Neuronal stem cell (in vitro differentiated cells): ENCODE measurements around the gene PRSS8.

Experiments
- DNase-seq: peaks from one replicate; pipeline ENCODE4 v3.0.0-alpha.2; 2013; ENCODE audit warnings: low spot score
- H2AFZ ChIP-seq: one replicate; pipeline ENCODE4 v1.6.1; 2013; ENCODE audit warnings: mild to moderate bottlenecking, low read length, inconsistent platforms
- H2AK5ac ChIP-seq: 2 replicates; pipeline ENCODE4 v1.6.1; 2013; ENCODE audit warnings: low read depth, mild to moderate bottlenecking, inconsistent platforms, low read length, moderate library complexity, mixed read lengths
- H2BK120ac ChIP-seq: 2 replicates; pipeline ENCODE4 v1.6.1; 2013; ENCODE audit warnings: low read depth, mild to moderate bottlenecking, inconsistent platforms, low read length, moderate library complexity, mixed read lengths
- H2BK12ac ChIP-seq: one replicate; pipeline ENCODE4 v1.6.1; 2013; ENCODE audit warnings: low read length, inconsistent platforms
- H2BK15ac ChIP-seq: 2 replicates; pipeline ENCODE4 v1.6.1; 2013; ENCODE audit warnings: mild to moderate bottlenecking, low read length, inconsistent platforms, mixed read lengths
- H2BK5ac ChIP-seq: one replicate; pipeline ENCODE4 v1.6.1; 2013; ENCODE audit warnings: inconsistent platforms, mild to moderate bottlenecking, low read length, moderate library complexity
- H3K14ac ChIP-seq: one replicate; pipeline ENCODE4 v1.6.1; 2013; ENCODE audit warnings: low read length, inconsistent platforms
- H3K18ac ChIP-seq: 2 replicates; pipeline ENCODE4 v1.6.1; 2013; ENCODE audit warnings: low read length, inconsistent platforms
- H3K23ac ChIP-seq: 2 replicates; pipeline ENCODE4 v1.6.1; 2013; ENCODE audit warnings: low read depth, mild to moderate bottlenecking, mixed read lengths, low read length, inconsistent platforms; ENCODE audit not compliant: poor library complexity
- H3K27ac ChIP-seq: replicated peaks from 3 replicates; pipeline ENCODE4 v1.5.1; 2013; ENCODE audit warnings: low read length, inconsistent platforms
- H3K27me3 ChIP-seq, 3 experiments: 2 replicates each; pipeline ENCODE4 v1.6.1; 2013; ENCODE audit warnings: low read length in 3 of 3, mild to moderate bottlenecking in 2 of 3, inconsistent platforms in 1 of 3, low read depth in 1 of 3, mixed read lengths in 1 of 3, moderate library complexity in 1 of 3; ENCODE audit not compliant: control insufficient read depth in 3 of 3, insufficient read depth in 3 of 3
- H3K36me3 ChIP-seq, 2 donors: replicated peaks in 1 of 2; 2 replicates each; pipeline ENCODE4 v1.6.1; 2013; ENCODE audit warnings: low read length in 2 of 2; ENCODE audit not compliant: control insufficient read depth in 2 of 2, insufficient read depth in 2 of 2
- H3K4ac ChIP-seq: 2 replicates; pipeline ENCODE4 v1.6.1; 2013; ENCODE audit warnings: inconsistent platforms, mild to moderate bottlenecking, low read length, moderate library complexity
- H3K4me1 ChIP-seq, 2 donors: 1 replicate in 1 of 2; 2 replicates in 1 of 2; pipeline ENCODE4 v1.6.1; 2013; ENCODE audit warnings: low read length in 2 of 2, low read depth in 1 of 2; ENCODE audit not compliant: control insufficient read depth in 2 of 2, insufficient read depth in 1 of 2
- H3K4me2 ChIP-seq: one replicate; pipeline ENCODE4 v1.6.1; 2013; ENCODE audit warnings: mild to moderate bottlenecking, low read length, inconsistent platforms; ENCODE audit not compliant: insufficient read depth, poor library complexity, severe bottlenecking
- H3K4me3 ChIP-seq, 2 donors: 2 replicates each; pipeline ENCODE4 v1.5.1; 2013; ENCODE audit warnings: low read length in 2 of 2, mild to moderate bottlenecking in 2 of 2, inconsistent platforms in 1 of 2, moderate library complexity in 1 of 2
- H3K79me1 ChIP-seq: one replicate; pipeline ENCODE4 v1.6.1; 2013; ENCODE audit warnings: low read depth, mild to moderate bottlenecking, inconsistent platforms, low read length, moderate library complexity
- H3K9ac ChIP-seq: one replicate; pipeline ENCODE4 v1.6.1; 2013; ENCODE audit warnings: mild to moderate bottlenecking, low read depth, low read length, inconsistent platforms; ENCODE audit not compliant: poor library complexity
- H3K9me3 ChIP-seq, 2 donors: replicated peaks in 1 of 2; 2 replicates each; pipeline versions ENCODE3 to v1.6.1; 2013; ENCODE audit warnings: low read length in 2 of 2, mild to moderate bottlenecking in 2 of 2, inconsistent platforms in 1 of 2, low read depth in 1 of 2, mixed read lengths in 1 of 2, moderate library complexity in 1 of 2; ENCODE audit not compliant: control insufficient read depth in 2 of 2, insufficient read depth in 1 of 2
- H4K8ac ChIP-seq: one replicate; pipeline ENCODE4 v1.6.1; 2013; ENCODE audit warnings: low read depth, mild to moderate bottlenecking, inconsistent platforms, low read length, moderate library complexity
- H4K91ac ChIP-seq: one replicate; pipeline ENCODE4 v1.6.1; 2013; ENCODE audit warnings: low read length, low read depth, mild to moderate bottlenecking, inconsistent platforms; ENCODE audit not compliant: poor library complexity
- WGBS, 2 donors: extraction: QIAGEN DNeasy Blood & Tissue Kit; methylation state at CpG; one replicate each; pipeline ENCODE4 v1.1.7; 2013; ENCODE audit warnings: missing lambda C conversion rate in 2 of 2, mixed read lengths in 1 of 2; ENCODE audit not compliant: insufficient read length in 2 of 2, insufficient replicate concordance in 1 of 2; ENCODE audit errors: extremely low coverage in 2 of 2; 5-methylcytosine and 5-hydroxymethylcytosine counted together

PRSS8 gene

GRCh38 chr16:31108035-31108793, 27.3 kb downstream of the PRSS8 start, which contains the start of gene BCKDK:
Gene BCKDK (plus strand): TSS chr16:31108386. CDS start chr16:31109224, 838 bp downstream.
- Histone ChIP-seq H3K18ac (peak within 1 kb of the TSS; percentile 98), H3K4ac (no peak within 1 kb of the TSS), H2BK15ac (peak within 1 kb of the TSS; percentile 49), H3K4me2 (peak within 1 kb of the TSS; percentile 98), H3K23ac (peak within 1 kb of the TSS; percentile 89), H3K9me3 (peaks cover 0 to 1% of the 10 kb centered on the region in 2 donors), H3K4me3 (peak within 1 kb of the TSS; percentile 83 to 100), H2BK5ac (peak within 1 kb of the TSS; percentile 75), H2AFZ (peak within 1 kb of the TSS; percentile 99), H4K8ac (no peak within 1 kb of the TSS), H2BK120ac (no peak within 1 kb of the TSS), H3K79me1 (peaks cover 8% of the 10 kb centered on the region), H3K36me3 (peaks cover 27 to 39% of the 10 kb centered on the region in 2 donors), H4K91ac (peak within 1 kb of the TSS; percentile 22), H2AK5ac (peak within 1 kb of the TSS; percentile 90), H3K9ac (peak within 1 kb of the TSS; percentile 96), H3K27me3 (no peaks in the 10 kb centered on the region), H3K4me1 (peaks cover 0 to 7% of the 10 kb centered on the region in 2 donors), H2BK12ac (peak within 1 kb of the TSS; percentile 73), H3K27ac (no peak within 1 kb of the TSS), H3K14ac (peak within 1 kb of the TSS; percentile 94)
- WGBS, 2 donors, result no CpG with 5 or more reads among the region's 68 CpGs
- peak; percentile 51 for DNase-seq

- peak overlapping the region; percentile 45 for H3K23ac ChIP-seq
- no peak for DNase-seq
- no peak overlapping the region for H2AK5ac ChIP-seq
- no peak overlapping the region for H3K27ac ChIP-seq
- H3K79me1 ChIP-seq, result peaks cover 8% of the 10 kb centered on the region
- H2BK5ac ChIP-seq, result no peak overlapping the region
- no peak overlapping the region for H2BK120ac ChIP-seq
- H3K27me3 ChIP-seq, result no peaks in the 10 kb centered on the region
- H2BK12ac ChIP-seq, result no peak overlapping the region
- peaks cover 0 to 1% of the 10 kb centered on the region in 2 donors for H3K9me3 ChIP-seq
- peaks cover 26 to 32% of the 10 kb centered on the region in 2 donors for H3K36me3 ChIP-seq
- H3K9ac ChIP-seq, result no peak overlapping the region
- no peak overlapping the region for H3K4me3 ChIP-seq
- H3K4me1 ChIP-seq, result peaks cover 0 to 7% of the 10 kb centered on the region in 2 donors
- H3K4ac ChIP-seq, result no peak overlapping the region
- no peak overlapping the region for H4K8ac ChIP-seq
- H2BK15ac ChIP-seq, result no peak overlapping the region
- H3K14ac ChIP-seq, result no peak overlapping the region
- WGBS, 2 donors, result no CpG with 5 or more reads among the region's 6 CpGs
- H3K4me2 ChIP-seq, result no peak overlapping the region
- H3K18ac ChIP-seq, result no peak overlapping the region
- H2AFZ ChIP-seq, result peak overlapping the region; percentile 99
- H4K91ac ChIP-seq, result peak overlapping the region; percentile 22
Measured at GRCh38 chr16:31107465-31107867, 28.1 kb downstream of the PRSS8 start.

GRCh38 chr16:31106509-31107464, 28.7 kb downstream of the PRSS8 start:
- Histone ChIP-seq H3K9me3 (peaks cover 0 to 1% of the 10 kb centered on the region in 2 donors), H3K23ac (no peak overlapping the region), H3K4me3 (no peak overlapping the region), H3K4me1 (peaks cover 0 to 7% of the 10 kb centered on the region in 2 donors), H3K27me3 (no peaks in the 10 kb centered on the region), H2BK12ac (no peak overlapping the region), H3K4me2 (no peak overlapping the region), H3K18ac (no peak overlapping the region), H2BK5ac (no peak overlapping the region), H3K9ac (no peak overlapping the region), H3K36me3 (peaks cover 23 to 25% of the 10 kb centered on the region in 2 donors), H4K91ac (no peak overlapping the region), H2BK120ac (no peak overlapping the region), H3K79me1 (peaks cover 8% of the 10 kb centered on the region), H3K27ac (no peak overlapping the region), H3K4ac (no peak overlapping the region), H2AK5ac (no peak overlapping the region), H3K14ac (no peak overlapping the region), H4K8ac (no peak overlapping the region), H2AFZ (peak overlapping the region; percentile 99), H2BK15ac (no peak overlapping the region)
- no CpG with 5 or more reads among the region's 28 CpGs for WGBS, 2 donors
- DNase-seq, result no peak
